ENCODE data around the gene DLG3. TPM values are rescaled to one million over a fixed set of nuclear protein-coding genes. Genes with fewer than 3 reads are reported as not detected.

DLG3 gene
- total RNA-seq, 1 experiment from 2014 or later: 14.5 TPM

GRCh38 chrX:70476934-70477733 is 32.5 kb downstream of the DLG3 start:
- Histone ChIP-seq H3K79me2 (ENCODE audit: low read length) (no peaks in the 10 kb centered on the region), H2AFZ (ENCODE audit: low read length) (no peak overlapping the region), H4K20me1 (ENCODE audit: insufficient read depth, low read depth, low read length) (no peaks in the 10 kb centered on the region), H3K9me2 (replicated peaks; ENCODE audit: insufficient read depth, low read length) (no peaks in the 10 kb centered on the region), H3K9me3 (ENCODE audit: low read length) (no peaks in the 10 kb centered on the region), H3K27me3 (ENCODE audit: low read length) (no peaks in the 10 kb centered on the region), H3K9ac (ENCODE audit: low read length) (no peak overlapping the region), H3K36me3 (ENCODE audit: insufficient read depth, low read length) (no peaks in the 10 kb centered on the region), H3K4me1 (ENCODE audit: low read length) (peaks cover 6% of the 10 kb centered on the region), H3K4me2 (ENCODE audit: low read depth, low read length, poor library complexity, severe bottlenecking) (no peak overlapping the region), H3K27ac (ENCODE audit: low read length) (no peak overlapping the region), H3K4me3 (ENCODE audit: low read length) (no peak overlapping the region)
- DNase-seq: no peak

- Histone ChIP-seq H3K27me3 (ENCODE audit: low read length) (no peaks in the 10 kb centered on the region), H3K9me2 (replicated peaks; ENCODE audit: insufficient read depth, low read length) (no peaks in the 10 kb centered on the region), H3K36me3 (ENCODE audit: insufficient read depth, low read length) (no peaks in the 10 kb centered on the region), H3K9me3 (ENCODE audit: low read length) (no peaks in the 10 kb centered on the region), H3K27ac (ENCODE audit: low read length) (no peak overlapping the region), H3K9ac (ENCODE audit: low read length) (no peak overlapping the region), H3K4me1 (ENCODE audit: low read length) (peaks cover 6% of the 10 kb centered on the region), H3K4me2 (ENCODE audit: low read depth, low read length, poor library complexity, severe bottlenecking) (no peak overlapping the region), H2AFZ (ENCODE audit: low read length) (no peak overlapping the region), H3K79me2 (ENCODE audit: low read length) (no peaks in the 10 kb centered on the region), H3K4me3 (ENCODE audit: low read length) (no peak overlapping the region), H4K20me1 (ENCODE audit: insufficient read depth, low read depth, low read length) (no peaks in the 10 kb centered on the region)
- DNase-seq: no peak
Measured at GRCh38 chrX:70477734-70478075, 33.1 kb downstream of the DLG3 start.

- Histone ChIP-seq H3K9me2 (replicated peaks; ENCODE audit: insufficient read depth, low read length) (no peaks in the 10 kb centered on the region), H3K9ac (ENCODE audit: low read length) (no peak overlapping the region), H4K20me1 (ENCODE audit: insufficient read depth, low read depth, low read length) (no peaks in the 10 kb centered on the region), H3K4me3 (ENCODE audit: low read length) (no peak overlapping the region), H3K27me3 (ENCODE audit: low read length) (no peaks in the 10 kb centered on the region), H3K27ac (ENCODE audit: low read length) (no peak overlapping the region), H3K79me2 (ENCODE audit: low read length) (no peaks in the 10 kb centered on the region), H3K9me3 (ENCODE audit: low read length) (no peaks in the 10 kb centered on the region), H3K4me2 (ENCODE audit: low read depth, low read length, poor library complexity, severe bottlenecking) (no peak overlapping the region), H2AFZ (ENCODE audit: low read length) (no peak overlapping the region), H3K36me3 (ENCODE audit: insufficient read depth, low read length) (no peaks in the 10 kb centered on the region), H3K4me1 (ENCODE audit: low read length) (peaks cover 6% of the 10 kb centered on the region)
- no peak for DNase-seq
Measured at GRCh38 chrX:70478526-70479245, 34.1 kb downstream of the DLG3 start.

GRCh38 chrX:70479247-70479921 is 34.7 kb downstream of the DLG3 start:
- Histone ChIP-seq H3K79me2 (ENCODE audit: low read length) (no peaks in the 10 kb centered on the region), H2AFZ (ENCODE audit: low read length) (no peak overlapping the region), H3K4me2 (ENCODE audit: low read depth, low read length, poor library complexity, severe bottlenecking) (no peak overlapping the region), H3K36me3 (ENCODE audit: insufficient read depth, low read length) (no peaks in the 10 kb centered on the region), H3K27me3 (ENCODE audit: low read length) (no peaks in the 10 kb centered on the region), H3K27ac (ENCODE audit: low read length) (no peak overlapping the region), H3K9ac (ENCODE audit: low read length) (no peak overlapping the region), H3K4me3 (ENCODE audit: low read length) (no peak overlapping the region), H3K4me1 (ENCODE audit: low read length) (peaks cover 6% of the 10 kb centered on the region), H3K9me2 (replicated peaks; ENCODE audit: insufficient read depth, low read length) (no peaks in the 10 kb centered on the region), H4K20me1 (ENCODE audit: insufficient read depth, low read depth, low read length) (no peaks in the 10 kb centered on the region), H3K9me3 (ENCODE audit: low read length) (no peaks in the 10 kb centered on the region)
- no peak for DNase-seq

GRCh38 chrX:70479922-70480659 is 35.5 kb downstream of the DLG3 start:
- H3K27me3 ChIP-seq (ENCODE audit: low read length): no peaks in the 10 kb centered on the region

GRCh38 chrX:70480660-70481018 is 36.0 kb downstream of the DLG3 start:
- no peak overlapping the region for H3K9ac ChIP-seq (ENCODE audit: low read length)
- H3K27ac ChIP-seq (ENCODE audit: low read length): no peak overlapping the region
- H4K20me1 ChIP-seq (ENCODE audit: insufficient read depth, low read depth, low read length): no peaks in the 10 kb centered on the region
- no peak overlapping the region for H3K4me2 ChIP-seq (ENCODE audit: low read depth, low read length, poor library complexity, severe bottlenecking)
- no peaks in the 10 kb centered on the region for H3K9me3 ChIP-seq (ENCODE audit: low read length)
- H3K36me3 ChIP-seq (ENCODE audit: insufficient read depth, low read length): no peaks in the 10 kb centered on the region
- H3K9me2 ChIP-seq (replicated peaks; ENCODE audit: insufficient read depth, low read length): no peaks in the 10 kb centered on the region
- no peak overlapping the region for H3K4me3 ChIP-seq (ENCODE audit: low read length)
- no peaks in the 10 kb centered on the region for H3K27me3 ChIP-seq (ENCODE audit: low read length)
- H3K4me1 ChIP-seq (ENCODE audit: low read length): no peaks in the 10 kb centered on the region
- no peaks in the 10 kb centered on the region for H3K79me2 ChIP-seq (ENCODE audit: low read length)
- DNase-seq: no peak
- no peak overlapping the region for H2AFZ ChIP-seq (ENCODE audit: low read length)

More at GRCh38 chrX:70479922-70480659, 35.5 kb downstream of the DLG3 start:
- H4K20me1 ChIP-seq (ENCODE audit: insufficient read depth, low read depth, low read length): no peaks in the 10 kb centered on the region
- no peaks in the 10 kb centered on the region for H3K79me2 ChIP-seq (ENCODE audit: low read length)
- H3K4me3 ChIP-seq (ENCODE audit: low read length): no peak overlapping the region
- no peaks in the 10 kb centered on the region for H3K9me2 ChIP-seq (replicated peaks; ENCODE audit: insufficient read depth, low read length)
- H3K9me3 ChIP-seq (ENCODE audit: low read length): no peaks in the 10 kb centered on the region
- no peaks in the 10 kb centered on the region for H3K36me3 ChIP-seq (ENCODE audit: insufficient read depth, low read length)
- DNase-seq: no peak
- H3K27ac ChIP-seq (ENCODE audit: low read length): no peak overlapping the region
- no peak overlapping the region for H3K9ac ChIP-seq (ENCODE audit: low read length)
- H2AFZ ChIP-seq (ENCODE audit: low read length): no peak overlapping the region
- no peaks in the 10 kb centered on the region; the same call in 1 of the 2 replicates for H3K4me1 ChIP-seq (ENCODE audit: low read length)
- no peak overlapping the region for H3K4me2 ChIP-seq (ENCODE audit: low read depth, low read length, poor library complexity, severe bottlenecking)

GRCh38 chrX:70481471-70482270 is 37.0 kb downstream of the DLG3 start:
- no peaks in the 10 kb centered on the region for H3K9me2 ChIP-seq (replicated peaks; ENCODE audit: insufficient read depth, low read length)
- H2AFZ ChIP-seq (ENCODE audit: low read length): no peak overlapping the region
- no peaks in the 10 kb centered on the region for H3K4me1 ChIP-seq (ENCODE audit: low read length)
- no peaks in the 10 kb centered on the region for H3K79me2 ChIP-seq (ENCODE audit: low read length)
- no peaks in the 10 kb centered on the region for H3K9me3 ChIP-seq (ENCODE audit: low read length)
- H3K4me3 ChIP-seq (ENCODE audit: low read length): no peak overlapping the region
- no peaks in the 10 kb centered on the region for H3K27me3 ChIP-seq (ENCODE audit: low read length)
- H3K9ac ChIP-seq (ENCODE audit: low read length): no peak overlapping the region
- no peak for DNase-seq
- H4K20me1 ChIP-seq (ENCODE audit: insufficient read depth, low read depth, low read length): no peaks in the 10 kb centered on the region
- H3K4me2 ChIP-seq (ENCODE audit: low read depth, low read length, poor library complexity, severe bottlenecking): no peak overlapping the region
- H3K36me3 ChIP-seq (ENCODE audit: insufficient read depth, low read length): no peaks in the 10 kb centered on the region
- no peak overlapping the region for H3K27ac ChIP-seq (ENCODE audit: low read length)

Data from Karpas-422 (cell line).